WTC11 (cell line): ENCODE data around the gene GUCY2C. TPM values are rescaled to one million over a fixed set of nuclear protein-coding genes. Genes with fewer than 3 reads are reported as not detected.

Source experiments
- ATAC-seq: fragments of 200-7000 bp; cut with Tn5 transposase; 2 replicates; pipeline ENCODE4 v1.10.0; 2021; ENCODE audit warnings: mild to moderate bottlenecking, moderate library complexity
- CTCF ChIA-PET: fragments of 300-600 bp; sonication (Branson Sonifier 250); formaldehyde crosslinking; loops from one replicate; lab custom pipeline; 2021; ENCODE audit warnings: antibody characterized with exemption; lab: Charles Lee
- POLR2A ChIA-PET: fragments of 350-600 bp; sonication (Branson Sonifier 250); formaldehyde crosslinking; loops from one replicate; lab custom pipeline; 2021; ENCODE audit warnings: antibody characterized with exemption; lab: Charles Lee
- DNase-seq: peaks from one replicate; pipeline ENCODE4 v3.0.0; 2021; ENCODE audit warnings: low spot score
- H3K27ac Mint-ChIP-seq: 2 replicates; pipeline ENCODE4 v1.8.0; 2021; ENCODE audit warnings: mixed read lengths
- H3K27me3 Mint-ChIP-seq: 2 replicates; pipeline ENCODE4 v1.8.0; 2021; ENCODE audit warnings: low read depth, mild to moderate bottlenecking, moderate library complexity, mixed read lengths
- H3K36me3 Mint-ChIP-seq: 2 replicates; pipeline ENCODE4 v1.8.0; 2021; ENCODE audit warnings: mixed read lengths
- H3K4me1 Mint-ChIP-seq: 2 replicates; pipeline ENCODE4 v1.8.0; 2022; ENCODE audit warnings: mixed read lengths
- H3K4me3 Mint-ChIP-seq: 2 replicates; pipeline ENCODE4 v1.8.0; 2021; ENCODE audit warnings: mild to moderate bottlenecking, moderate library complexity, mixed read lengths
- H3K9me3 Mint-ChIP-seq: 2 replicates; pipeline ENCODE4 v1.8.0; 2021; ENCODE audit warnings: mixed read lengths
- ATF6 ChIP-seq: sonication (generic); formaldehyde crosslinking; IDR thresholded peaks from 2 replicates; pipeline ENCODE4 v1.8.1; 2023; ENCODE audit warnings: mild to moderate bottlenecking, missing genetic modification reagents
- ELF4 ChIP-seq: sonication (generic); formaldehyde crosslinking; IDR thresholded peaks from 2 replicates; pipeline ENCODE4 v1.8.1; 2022; ENCODE audit warnings: low read depth, mild to moderate bottlenecking, moderate library complexity, missing genetic modification reagents
- JUN ChIP-seq: sonication (generic); formaldehyde crosslinking; IDR thresholded peaks from 2 replicates; pipeline ENCODE4 v1.8.0; 2023; ENCODE audit warnings: mild to moderate bottlenecking, missing genetic modification reagents
- MAX ChIP-seq: sonication (generic); formaldehyde crosslinking; IDR thresholded peaks from 2 replicates; pipeline ENCODE4 v1.8.0; 2022; ENCODE audit warnings: mild to moderate bottlenecking, missing genetic modification reagents
- NR2C2 ChIP-seq: sonication (generic); formaldehyde crosslinking; IDR thresholded peaks from 2 replicates; pipeline ENCODE4 v1.8.0; 2022; ENCODE audit warnings: mild to moderate bottlenecking, missing genetic modification reagents
- PRDM15 ChIP-seq: sonication (generic); formaldehyde crosslinking; IDR thresholded peaks from 2 replicates; pipeline ENCODE4 v1.8.0; 2022; ENCODE audit warnings: missing genetic modification reagents
- RORB ChIP-seq: fragments of 250-450 bp; sonication (Bioruptor Pico); IDR thresholded peaks from 2 replicates; pipeline ENCODE4 v1.9.0; 2021; ENCODE audit warnings: mild to moderate bottlenecking
- ZMAT4 ChIP-seq: fragments of 250-450 bp; sonication (Bioruptor Pico); IDR thresholded peaks from 2 replicates; pipeline ENCODE4 v1.9.0; 2021; ENCODE audit warnings: mild to moderate bottlenecking
- ZNF219 ChIP-seq: sonication (generic); formaldehyde crosslinking; IDR thresholded peaks from 2 replicates; pipeline ENCODE4 v1.8.0; 2023; ENCODE audit warnings: missing genetic modification reagents, mild to moderate bottlenecking, borderline replicate concordance
- ZNF317 ChIP-seq: sonication (generic); formaldehyde crosslinking; IDR thresholded peaks from 2 replicates; pipeline ENCODE4 v1.8.1; 2023; ENCODE audit warnings: low read depth, mild to moderate bottlenecking, moderate library complexity, missing genetic modification reagents, borderline replicate concordance
- ZNF425 ChIP-seq: fragments of 250-450 bp; sonication (Bioruptor Pico); conservative IDR thresholded peaks from 2 replicates; pipeline ENCODE4 v1.9.0; 2021; ENCODE audit warnings: mild to moderate bottlenecking
- ZNF532 ChIP-seq: fragments of 250-450 bp; sonication (Bioruptor Pico); IDR thresholded peaks from 2 replicates; pipeline ENCODE4 v1.9.0; 2021; ENCODE audit warnings: mild to moderate bottlenecking, borderline replicate concordance
- total RNA-seq: library from RNA; stranded (reverse); gene quantifications from 3 replicates; pipeline ENCODE4 v1.2.3, GENCODE V29; 2021

Gene GUCY2C
- total RNA-seq, 1 experiment from 2014 or later = 3.9 TPM

- TF ChIP-seq ATF6 (CRISPR knock-in tag) = no peak
Observed at GRCh38 chr12:14607568-14607967, 88.8 kb downstream of the GUCY2C start (continued).

GRCh38 chr12:14605401-14605989 is 90.9 kb downstream of the GUCY2C start:
- Mint-ChIP-seq H3K27ac (no peak overlapping the region), H3K4me3 (no peak overlapping the region), H3K4me1 (no peaks in the 10 kb centered on the region), H3K27me3 (no peaks in the 10 kb centered on the region), H3K36me3 (peaks cover 16% of the 10 kb centered on the region)
- DNase-seq (no peak), ATAC-seq (no peak)
- ChIA-PET CTCF (no interaction called here), POLR2A (no interaction called here)
- no peak for TF ChIP-seq NR2C2 (CRISPR knock-in tag)
- TF ChIP-seq MAX (CRISPR knock-in tag) = no peak
- no peak for TF ChIP-seq ZMAT4 (CRISPR knock-in tag)
- no peak for TF ChIP-seq RORB (CRISPR knock-in tag)
- TF ChIP-seq ZNF317 (CRISPR knock-in tag) = peak; percentile 97
- TF ChIP-seq ZNF425 (CRISPR knock-in tag) = no peak
- TF ChIP-seq, all 79 proteins: peak for 1
- H3K9me3 Mint-ChIP-seq = peaks cover 68% of the 10 kb centered on the region

- POLR2A ChIA-PET = no interaction called here
- peaks cover 63% of the 10 kb centered on the region for H3K9me3 Mint-ChIP-seq
- CTCF ChIA-PET = interaction anchor here (0.5 kb wide), 1 partner anchor 373 kb away, joined by 3 read pairs; no protein-coding TSS in a partner anchor
- TF ChIP-seq JUN = no peak
- TF ChIP-seq ZNF219 (CRISPR knock-in tag) = no peak
- no peak for TF ChIP-seq MAX (CRISPR knock-in tag)
- no peak for TF ChIP-seq ZNF532 (CRISPR knock-in tag)
- no peak for TF ChIP-seq ZNF425 (CRISPR knock-in tag)
- no peak for TF ChIP-seq ELF4
- no peak for TF ChIP-seq PRDM15 (CRISPR knock-in tag)
Observed at GRCh38 chr12:14601692-14602478, 94.5 kb downstream of the GUCY2C start.

More at GRCh38 chr12:14601692-14602478, 94.5 kb downstream of the GUCY2C start:
- ATAC-seq (no peak), DNase-seq (no peak)
- peaks cover 30% of the 10 kb centered on the region for H3K36me3 Mint-ChIP-seq
- H3K4me1 Mint-ChIP-seq = no peaks in the 10 kb centered on the region
- H3K27ac Mint-ChIP-seq = no peak overlapping the region
- no peak overlapping the region for H3K4me3 Mint-ChIP-seq
- peaks cover 2% of the 10 kb centered on the region for H3K27me3 Mint-ChIP-seq
